Measurements from ENCODE around the gene PKNOX2.

Gene PKNOX2

GRCh38 chr11:125413226-125413625 lies 248.7 kb downstream of the PKNOX2 start:
- TF ChIP-seq CTCF (IDR thresholded peaks at IDR 0.05; ENCODE audit: low read depth, low read length): no peak
- H3K4me3 ChIP-seq (replicated peaks in 1 of 2; ENCODE audit: low read depth in 2 of 2, low read length in 2 of 2): no peak overlapping the region

GRCh38 chr11:125414121-125414520 lies 249.6 kb downstream of the PKNOX2 start:
- DNase-seq (ENCODE audit: low read depth in 2 of 2): no peak
- TF ChIP-seq CTCF (IDR thresholded peaks at IDR 0.05; ENCODE audit: low read depth, low read length): no peak
- H3K4me3 ChIP-seq (replicated peaks in 1 of 2; ENCODE audit: low read depth in 2 of 2, low read length in 2 of 2): no peak overlapping the region

More at GRCh38 chr11:125413226-125413625, 248.7 kb downstream of the PKNOX2 start:
- no peak for DNase-seq (ENCODE audit: low read depth in 2 of 2)

- TF ChIP-seq CTCF (IDR thresholded peaks at IDR 0.05; ENCODE audit: low read depth, low read length): no peak
- H3K4me3 ChIP-seq (replicated peaks in 1 of 2; ENCODE audit: low read depth in 2 of 2, low read length in 2 of 2): no peak overlapping the region
- no peak for DNase-seq (ENCODE audit: low read depth in 2 of 2)
Observed at GRCh38 chr11:125416981-125417935, 252.7 kb downstream of the PKNOX2 start.

GRCh38 chr11:125418396-125418795 lies 253.8 kb downstream of the PKNOX2 start:
- TF ChIP-seq CTCF (IDR thresholded peaks at IDR 0.05; ENCODE audit: low read depth, low read length): no peak
- H3K4me3 ChIP-seq (replicated peaks in 1 of 2; ENCODE audit: low read depth in 2 of 2, low read length in 2 of 2): no peak overlapping the region
- no peak for DNase-seq (ENCODE audit: low read depth in 2 of 2)

- TF ChIP-seq CTCF (IDR thresholded peaks at IDR 0.05; ENCODE audit: low read depth, low read length): no peak
- no peak overlapping the region for H3K4me3 ChIP-seq (replicated peaks in 1 of 2; ENCODE audit: low read depth in 2 of 2, low read length in 2 of 2)
- DNase-seq (ENCODE audit: low read depth in 2 of 2): no peak
Observed at GRCh38 chr11:125422681-125423080, 258.1 kb downstream of the PKNOX2 start.

GRCh38 chr11:125423247-125423849 lies 258.8 kb downstream of the PKNOX2 start:
- DNase-seq (ENCODE audit: low read depth in 2 of 2): no peak
- no peak overlapping the region for H3K4me3 ChIP-seq (replicated peaks in 1 of 2; ENCODE audit: low read depth in 2 of 2, low read length in 2 of 2)
- peak; percentile 28 for TF ChIP-seq CTCF (IDR thresholded peaks at IDR 0.05; ENCODE audit: low read depth, low read length)

Data from cardiac fibroblast (primary cell).